GM06990 (cell line): ENCODE results near the gene BAMBI.

Source experiments
- DNase-seq: peaks from one replicate; pipeline ENCODE4 v3.0.0-alpha.2; 2011; ENCODE audit not compliant: insufficient read length; ENCODE audit errors: extremely low read depth
- H3K27me3 ChIP-seq: replicated peaks from 2 replicates; pipeline ENCODE4 v1.6.0; 2011; ENCODE audit warnings: low read length; ENCODE audit not compliant: control insufficient read depth, insufficient read depth
- H3K36me3 ChIP-seq: 2 replicates; pipeline ENCODE4 v1.5.1; 2011; ENCODE audit warnings: low read length; ENCODE audit not compliant: control insufficient read depth, insufficient read depth
- H3K4me3 ChIP-seq: replicated peaks from 2 replicates; pipeline ENCODE4 v1.5.1; 2011; ENCODE audit warnings: low read depth, mild to moderate bottlenecking, control low read depth, low read length
- CTCF ChIP-seq: IDR thresholded peaks from 2 replicates; pipeline ENCODE4 v1.5.1; 2011; ENCODE audit warnings: low read length, control low read depth, mild to moderate bottlenecking, inconsistent platforms; ENCODE audit not compliant: insufficient read depth, poor library complexity, severe bottlenecking

The BAMBI gene

GRCh38 chr10:28679581-28680357, 2.4 kb downstream of the BAMBI start:
- Histone ChIP-seq H3K27me3 (peaks cover 4% of the 10 kb centered on the region), H3K4me3 (no peak overlapping the region), H3K36me3 (no peaks in the 10 kb centered on the region)
- no peak for TF ChIP-seq CTCF
- no peak for DNase-seq

- Histone ChIP-seq H3K27me3 (peaks cover 4% of the 10 kb centered on the region), H3K4me3 (no peak overlapping the region), H3K36me3 (no peaks in the 10 kb centered on the region)
- no peak for TF ChIP-seq CTCF
- DNase-seq: no peak
These were observed 3.0 kb downstream of the BAMBI start for GRCh38 chr10:28680358-28680752.

- DNase-seq: no peak
- no peak overlapping the region for H3K4me3 ChIP-seq
- TF ChIP-seq CTCF: no peak
These were observed 4.0 kb downstream of the BAMBI start for GRCh38 chr10:28681291-28681763.

GRCh38 chr10:28681928-28682750, 4.8 kb downstream of the BAMBI start:
- no peak overlapping the region for H3K4me3 ChIP-seq
- no peak for DNase-seq
- H3K36me3 ChIP-seq: no peaks in the 10 kb centered on the region
- TF ChIP-seq CTCF: no peak
- peaks cover 4% of the 10 kb centered on the region for H3K27me3 ChIP-seq

More at GRCh38 chr10:28681291-28681763, 4.0 kb downstream of the BAMBI start:
- Histone ChIP-seq H3K36me3 (no peaks in the 10 kb centered on the region), H3K27me3 (peaks cover 4% of the 10 kb centered on the region)

GRCh38 chr10:28684157-28684985, 7.0 kb downstream of the BAMBI start:
- no peak overlapping the region for H3K4me3 ChIP-seq
- DNase-seq: no peak
- TF ChIP-seq CTCF: no peak

More at GRCh38 chr10:28684157-28684985, 7.0 kb downstream of the BAMBI start:
- no peaks in the 10 kb centered on the region for H3K36me3 ChIP-seq
- peaks cover 1% of the 10 kb centered on the region for H3K27me3 ChIP-seq
